Measurements from ENCODE around the gene SIRPG. TPM values are rescaled to one million over a fixed set of nuclear protein-coding genes. Genes with fewer than 3 reads are reported as not detected.

Gene SIRPG
- total RNA-seq, 4 donors from 2014 or later = 2.5 to 26.9 (median 3.8) TPM; not detected in 1

Small RNAs within 50 kb of the gene (small RNA-seq; reads per million reads assigned to genes)
- gene AL109809.3 (0 reads per million in 4 donors), gene RN7SL561P (0 reads per million in 4 donors)

Other genes starting within 250 kb of the SIRPG start
- gene NSFL1C, start 190.9 kb downstream of the SIRPG start, total RNA-seq = 10 to 100 TPM; 14.7 to 51.2 (median 48.8) TPM
- gene SIRPB2, start 166.4 kb downstream of the SIRPG start, total RNA-seq = 1 to 10 TPM in 2 of 4 donors, not detected in 2; 3.7 to 3.8 TPM
- gene SIRPD, start 100.1 kb downstream of the SIRPG start, total RNA-seq = not detected
- gene SIRPB1, start 37.8 kb downstream of the SIRPG start, total RNA-seq = 1 to 10 TPM in 1 of 4 donors, under 1 TPM in 1, not detected in 2; 0.14 to 1.3 TPM
- gene SIRPA, start 237.6 kb upstream of the SIRPG start, total RNA-seq = 10 to 100 TPM in 3 of 4 donors, 1 to 10 TPM in 1; 9.0 to 46.6 (median 18.6) TPM